NCI-H2171 (cell line): ENCODE measurements around the gene WFIKKN1.

Experiments
- DNase-seq: peaks from one replicate; lab custom pipeline; 2025; lab: John Stamatoyannopoulos, UW

The WFIKKN1 gene

GRCh38 chr16:625117-625976, 5.4 kb upstream of the WFIKKN1 start:
- DNase-seq = no peak

GRCh38 chr16:625977-626765, 4.6 kb upstream of the WFIKKN1 start:
- no peak for DNase-seq

- DNase-seq = no peak
These were observed 3.9 kb upstream of the WFIKKN1 start for GRCh38 chr16:626787-627453.

GRCh38 chr16:627454-628239, 3.1 kb upstream of the WFIKKN1 start:
- no peak for DNase-seq

GRCh38 chr16:628321-629061, 2.3 kb upstream of the WFIKKN1 start:
- DNase-seq = no peak

GRCh38 chr16:629185-629832, 1.5 kb upstream of the WFIKKN1 start:
- DNase-seq = no peak

- no peak for DNase-seq
These were observed 944 bp upstream of the WFIKKN1 start for GRCh38 chr16:629833-630248.

- no peak for DNase-seq
These were observed 453 bp upstream of the WFIKKN1 start for GRCh38 chr16:630249-630814.

GRCh38 chr16:631808-632358, 1.1 kb downstream of the WFIKKN1 start:
- no peak for DNase-seq

GRCh38 chr16:632486-633335, 1.9 kb downstream of the WFIKKN1 start:
- DNase-seq = no peak

- no peak for DNase-seq
These were observed 2.7 kb downstream of the WFIKKN1 start for GRCh38 chr16:633336-634050.

- DNase-seq = no peak
These were observed 3.4 kb downstream of the WFIKKN1 start for GRCh38 chr16:634051-634670.

- no peak for DNase-seq
These were observed 4.2 kb downstream of the WFIKKN1 start for GRCh38 chr16:634996-635395.

GRCh38 chr16:635573-636205, 4.9 kb downstream of the WFIKKN1 start:
- no peak for DNase-seq

GRCh38 chr16:636206-637080, 5.7 kb downstream of the WFIKKN1 start, which contains the start of gene METTL26:
Gene METTL26 (minus strand): TSS chr16:636305. CDS start chr16:636290, 15 bp downstream.
- peak; percentile 94 for DNase-seq
